Activated naive CD4-positive, alpha-beta T cell treated with anti-CD3 and anti-CD28 coated beads for 36 hours (primary cell): Measurements from ENCODE around the gene KCNQ5. TPM values are rescaled to one million over a fixed set of nuclear protein-coding genes. Genes with fewer than 3 reads are reported as not detected.
"Not testable (repeated sequence)": the region's sequence is repeated elsewhere in the genome, so short reads cannot be mapped to it uniquely, and the experiment has no call there.

Experiments
- CTCF ChIA-PET: fragments of 350-600 bp; sonication (Branson Sonifier 250); formaldehyde crosslinking; loops from one replicate; lab custom pipeline; 2021; ENCODE audit warnings: antibody characterized with exemption; lab: Charles Lee
- DNase-seq: peaks from one replicate; pipeline ENCODE4 v3.0.0-alpha.2; 2020
- H3K27ac Mint-ChIP-seq: one replicate; pipeline ENCODE4 v1.8.0; 2021; ENCODE audit warnings: mild to moderate bottlenecking, mixed read lengths
- H3K27me3 Mint-ChIP-seq: one replicate; pipeline ENCODE4 v1.8.0; 2021; ENCODE audit warnings: low read depth, mixed read lengths
- H3K36me3 Mint-ChIP-seq: one replicate; pipeline ENCODE4 v1.8.0; 2021; ENCODE audit warnings: low read depth, mixed read lengths
- H3K4me1 Mint-ChIP-seq: one replicate; pipeline ENCODE4 v1.8.0; 2021; ENCODE audit warnings: low read depth, mixed read lengths
- H3K4me3 Mint-ChIP-seq: one replicate; pipeline ENCODE4 v1.8.0; 2021; ENCODE audit warnings: mild to moderate bottlenecking, moderate library complexity, mixed read lengths
- H3K9me3 Mint-ChIP-seq: one replicate; pipeline ENCODE4 v1.8.0; 2021; ENCODE audit warnings: mixed read lengths
- intact Hi-C: fragments of 100-400 bp; cut with micrococcal nuclease; formaldehyde crosslinking; loops from one replicate; pipeline ENCODE4 v1.15.1; 2023
- total RNA-seq, 2 experiments: library from RNA; stranded (reverse); gene quantifications; one replicate each; pipeline ENCODE4 v1.2.3, GENCODE V29; 2021

Gene KCNQ5
- total RNA-seq, 2 experiments from 2014 or later: 11.8 to 12.0 TPM

- H3K4me3 Mint-ChIP-seq, CTCF ChIA-PET, H3K4me1 Mint-ChIP-seq, DNase-seq, intact Hi-C loops, H3K27ac Mint-ChIP-seq, H3K27me3 Mint-ChIP-seq: not testable (repeated sequence)
- peaks cover 32% of the 10 kb centered on the region for H3K36me3 Mint-ChIP-seq
- H3K9me3 Mint-ChIP-seq: peaks cover 24% of the 10 kb centered on the region
Observed at GRCh38 chr6:72978808-72979207, 356.9 kb downstream of the KCNQ5 start.

DNA sequence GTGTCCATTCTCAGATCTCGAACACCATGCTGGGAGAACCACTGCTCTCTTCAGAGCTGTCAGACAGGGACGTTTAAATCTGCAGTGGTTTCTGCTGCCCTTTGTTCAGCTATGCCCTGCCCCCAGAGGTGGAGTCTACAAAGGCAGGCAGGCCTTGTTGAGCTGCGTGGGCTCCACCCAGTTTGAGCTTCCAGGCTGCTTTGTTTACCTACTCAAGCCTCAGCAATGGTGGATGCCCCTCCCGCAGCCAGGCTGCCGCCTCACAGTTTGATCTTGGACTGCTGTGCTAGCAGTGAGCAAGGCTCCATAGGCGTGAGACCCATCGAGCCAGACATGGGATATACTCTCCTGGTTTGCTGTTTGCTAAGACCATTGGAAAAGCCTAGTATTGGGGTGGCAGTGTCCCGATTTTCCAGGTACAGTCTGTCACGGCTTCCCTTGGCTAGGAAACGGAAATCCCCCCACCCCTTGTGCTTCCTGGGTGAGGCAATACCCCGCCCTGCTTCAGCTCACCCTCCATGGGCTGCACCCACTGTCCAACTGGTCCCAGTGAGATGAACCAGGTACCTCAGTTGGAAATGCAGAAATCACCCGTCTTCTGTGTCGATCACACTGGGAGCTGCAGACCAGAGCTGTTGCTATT lies 362.4 kb downstream of the KCNQ5 start:
- H3K4me3 Mint-ChIP-seq, CTCF ChIA-PET, intact Hi-C loops, H3K4me1 Mint-ChIP-seq, H3K27me3 Mint-ChIP-seq, H3K27ac Mint-ChIP-seq, DNase-seq: not testable (repeated sequence)
- peaks cover 42% of the 10 kb centered on the region for H3K9me3 Mint-ChIP-seq
- peaks cover 28% of the 10 kb centered on the region for H3K36me3 Mint-ChIP-seq

GRCh38 chr6:72984981-72985665 lies 363.3 kb downstream of the KCNQ5 start:
- Mint-ChIP-seq H3K27me3 (no peaks in the 10 kb centered on the region), H3K9me3 (peaks cover 42% of the 10 kb centered on the region), H3K36me3 (peaks cover 25% of the 10 kb centered on the region), H3K4me1 (no peaks in the 10 kb centered on the region), H3K27ac (no peak overlapping the region), H3K4me3 (no peak overlapping the region)
- intact Hi-C loops: no loop called here
- CTCF ChIA-PET: interaction anchor here (1.2 kb wide), 1 partner anchor 14 kb away, joined by 3 read pairs; no protein-coding TSS in a partner anchor
- no peak for DNase-seq

GRCh38 chr6:72987301-72987700 lies 365.4 kb downstream of the KCNQ5 start:
- intact Hi-C loops: no loop called here
- peaks cover 29% of the 10 kb centered on the region for H3K9me3 Mint-ChIP-seq
- peaks cover 16% of the 10 kb centered on the region for H3K36me3 Mint-ChIP-seq
- H3K27ac Mint-ChIP-seq: no peak overlapping the region
- H3K27me3 Mint-ChIP-seq: no peaks in the 10 kb centered on the region
- CTCF ChIA-PET: no interaction called here
- no peak for DNase-seq
- H3K4me1 Mint-ChIP-seq: no peaks in the 10 kb centered on the region
- no peak overlapping the region for H3K4me3 Mint-ChIP-seq

- CTCF ChIA-PET: interaction anchor here (0.7 kb wide), 1 partner anchor 14 kb away, joined by 3 read pairs; no protein-coding TSS in a partner anchor
- Mint-ChIP-seq H3K36me3 (no peaks in the 10 kb centered on the region), H3K9me3 (no peaks in the 10 kb centered on the region), H3K27me3 (no peaks in the 10 kb centered on the region), H3K27ac (no peak overlapping the region), H3K4me3 (no peak overlapping the region), H3K4me1 (no peaks in the 10 kb centered on the region)
- DNase-seq: no peak
- intact Hi-C loops: no loop called here
Observed at GRCh38 chr6:72999995-73000394, 378.1 kb downstream of the KCNQ5 start.

GRCh38 chr6:73000460-73000859 lies 378.6 kb downstream of the KCNQ5 start:
- H3K36me3 Mint-ChIP-seq: peaks cover 2% of the 10 kb centered on the region
- H3K9me3 Mint-ChIP-seq: no peaks in the 10 kb centered on the region
- no peaks in the 10 kb centered on the region for H3K27me3 Mint-ChIP-seq
- DNase-seq: no peak
- CTCF ChIA-PET: no interaction called here
- intact Hi-C loops: no loop called here
- no peak overlapping the region for H3K4me3 Mint-ChIP-seq
- H3K27ac Mint-ChIP-seq: no peak overlapping the region
- H3K4me1 Mint-ChIP-seq: no peaks in the 10 kb centered on the region

- Mint-ChIP-seq H3K9me3 (no peaks in the 10 kb centered on the region), H3K4me1 (no peaks in the 10 kb centered on the region), H3K27ac (no peak overlapping the region), H3K4me3 (no peak overlapping the region), H3K27me3 (no peaks in the 10 kb centered on the region), H3K36me3 (peaks cover 16% of the 10 kb centered on the region)
- CTCF ChIA-PET: no interaction called here
- DNase-seq: no peak
- intact Hi-C loops: no loop called here
Observed at GRCh38 chr6:73002588-73002987, 380.7 kb downstream of the KCNQ5 start.

GRCh38 chr6:73003302-73003701 lies 381.4 kb downstream of the KCNQ5 start:
- DNase-seq: no peak
- Mint-ChIP-seq H3K27me3 (no peaks in the 10 kb centered on the region), H3K4me3 (no peak overlapping the region), H3K4me1 (no peaks in the 10 kb centered on the region), H3K27ac (no peak overlapping the region), H3K9me3 (peaks cover 1% of the 10 kb centered on the region), H3K36me3 (peaks cover 22% of the 10 kb centered on the region)
- intact Hi-C loops: no loop called here
- CTCF ChIA-PET: no interaction called here

GRCh38 chr6:73004231-73004630 lies 382.4 kb downstream of the KCNQ5 start:
- Mint-ChIP-seq H3K4me3 (no peak overlapping the region), H3K27me3 (no peaks in the 10 kb centered on the region), H3K9me3 (peaks cover 1% of the 10 kb centered on the region), H3K27ac (no peak overlapping the region), H3K4me1 (no peaks in the 10 kb centered on the region), H3K36me3 (peaks cover 22% of the 10 kb centered on the region)
- CTCF ChIA-PET: no interaction called here
- no peak for DNase-seq
- intact Hi-C loops: no loop called here

- intact Hi-C loops: no loop called here
- Mint-ChIP-seq H3K9me3 (peaks cover 1% of the 10 kb centered on the region), H3K36me3 (peaks cover 22% of the 10 kb centered on the region), H3K27me3 (no peaks in the 10 kb centered on the region), H3K4me1 (no peaks in the 10 kb centered on the region), H3K27ac (no peak overlapping the region), H3K4me3 (no peak overlapping the region)
- DNase-seq: no peak
- CTCF ChIA-PET: no interaction called here
Observed at GRCh38 chr6:73004861-73005260, 383.0 kb downstream of the KCNQ5 start.

- Mint-ChIP-seq H3K27ac (no peak overlapping the region), H3K4me3 (no peak overlapping the region), H3K27me3 (no peaks in the 10 kb centered on the region), H3K4me1 (no peaks in the 10 kb centered on the region), H3K9me3 (peaks cover 1% of the 10 kb centered on the region), H3K36me3 (peaks cover 22% of the 10 kb centered on the region)
- intact Hi-C loops: no loop called here
- CTCF ChIA-PET: no interaction called here
- DNase-seq: no peak
Observed at GRCh38 chr6:73006146-73006545, 384.3 kb downstream of the KCNQ5 start.

DNA sequence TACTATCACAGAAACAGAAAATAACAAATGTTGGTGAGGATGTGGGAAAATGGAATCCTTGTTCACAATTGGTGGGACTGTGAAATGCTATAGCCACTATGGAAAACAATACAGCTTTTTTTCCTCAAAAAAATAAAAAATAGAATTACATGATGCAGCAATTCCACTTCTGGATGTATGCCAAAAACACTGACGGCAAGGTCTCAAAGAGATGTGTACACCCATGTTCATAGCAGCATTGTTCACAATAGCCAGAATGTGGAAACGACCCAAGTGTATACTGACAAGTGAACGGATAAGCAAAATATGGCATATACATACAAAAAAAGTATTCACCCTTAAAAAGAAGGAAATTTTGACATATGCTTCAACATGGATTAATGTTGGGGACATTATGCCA lies 390.1 kb downstream of the KCNQ5 start:
- intact Hi-C loops: no loop called here
- Mint-ChIP-seq H3K27me3 (no peaks in the 10 kb centered on the region), H3K27ac (no peak overlapping the region), H3K4me3 (no peak overlapping the region), H3K9me3 (peaks cover 1% of the 10 kb centered on the region), H3K4me1 (no peaks in the 10 kb centered on the region), H3K36me3 (peaks cover 13% of the 10 kb centered on the region)
- CTCF ChIA-PET: no interaction called here
- DNase-seq: no peak

DNA sequence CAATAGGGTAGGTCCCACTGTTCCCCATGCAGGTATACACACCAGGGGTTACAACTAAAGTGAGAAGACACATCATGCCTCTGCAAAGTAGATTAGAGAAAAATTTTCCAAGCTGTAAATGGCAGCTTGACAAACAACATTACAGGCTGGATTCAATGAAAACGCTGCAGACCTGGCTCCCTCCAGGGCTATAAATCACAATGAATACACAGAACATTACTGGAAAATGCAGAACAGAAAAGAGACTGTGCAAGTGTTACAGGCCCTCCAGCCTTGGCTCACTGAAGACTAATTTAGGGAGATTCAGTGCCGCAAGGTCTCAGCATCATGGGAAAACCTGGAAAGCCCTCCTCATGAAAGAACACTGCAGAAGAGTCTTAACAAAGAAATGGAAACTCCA lies 395.6 kb downstream of the KCNQ5 start:
- no peak overlapping the region for H3K4me3 Mint-ChIP-seq
- no peak overlapping the region for H3K27ac Mint-ChIP-seq
- no peak for DNase-seq
- CTCF ChIA-PET: no interaction called here
- H3K4me1 Mint-ChIP-seq: no peaks in the 10 kb centered on the region
- H3K9me3 Mint-ChIP-seq: no peaks in the 10 kb centered on the region
- H3K36me3 Mint-ChIP-seq: no peaks in the 10 kb centered on the region
- H3K27me3 Mint-ChIP-seq: no peaks in the 10 kb centered on the region
- intact Hi-C loops: no loop called here
